Prostate gland (tissue), 2 donors: ENCODE measurements around the gene YEATS2. TPM values are rescaled to one million over a fixed set of nuclear protein-coding genes. Genes with fewer than 3 reads are reported as not detected.

Experiments
- DNase-seq: peaks from one replicate; pipeline ENCODE4 v3.0.0-alpha.2; 2019; ENCODE audit warnings: low spot score
- H3K27ac ChIP-seq, 2 donors: fragments of 200-600 bp; sonication (generic); 2 replicates each; pipeline ENCODE4 v1.5.1; 2017 to 2019
- H3K27me3 ChIP-seq: fragments of 200-600 bp; sonication (generic); replicated peaks from 2 replicates; pipeline ENCODE4 v1.5.1; 2019; ENCODE audit not compliant: insufficient read depth
- H3K36me3 ChIP-seq, 2 donors: fragments of 200-600 bp; sonication (generic); 1 replicate in 1 of 2; 2 replicates in 1 of 2; pipeline versions ENCODE4 v1.5.1 to v1.8.1; 2017 to 2019
- H3K4me1 ChIP-seq: fragments of 200-600 bp; sonication (generic); replicated peaks from 2 replicates; pipeline ENCODE4 v1.5.1; 2019
- H3K4me3 ChIP-seq, 2 donors: fragments of 200-600 bp; sonication (generic); 2 replicates each; pipeline ENCODE4 v1.5.1; 2017 to 2019
- H3K9me3 ChIP-seq: fragments of 200-600 bp; sonication (generic); 2 replicates; pipeline ENCODE4 v1.5.1; 2017
- CTCF ChIP-seq, 4 experiments: fragments of 200-600 bp in 2 of 4; fragments of 450-650 bp in 2 of 4; sonication (generic) in 2 of 4; IDR thresholded peaks; 1 replicate in 3 of 4; 2 replicates in 1 of 4; pipeline ENCODE4 v1.5.1; 2016 to 2019; ENCODE audit warnings: antibody characterized with exemption in 4 of 4, mild to moderate bottlenecking in 2 of 4, moderate library complexity in 2 of 4
- POLR2A ChIP-seq: fragments of 450-650 bp; IDR thresholded peaks from one replicate; pipeline ENCODE4 v1.6.1; 2016; ENCODE audit warnings: antibody characterized with exemption, mild to moderate bottlenecking
- POLR2AphosphoS5 ChIP-seq: sonication (generic); formaldehyde crosslinking; IDR thresholded peaks from one replicate; pipeline ENCODE4 v1.6.1; 2017; ENCODE audit warnings: antibody characterized with exemption
- WGBS: methylation state at CpG from one replicate; pipeline ENCODE4 v1.1.5; 2018; 5-methylcytosine and 5-hydroxymethylcytosine counted together
- intact Hi-C: fragments of 100-400 bp; cut with DNase I; formaldehyde crosslinking; loops from one replicate; pipeline ENCODE4 v1.14.2; 2022
- total RNA-seq, 2 donors: library from RNA; depleted of rRNA; stranded (reverse); fragments of >200 nt; gene quantifications; one replicate each; pipeline ENCODE4 v1.1.0, GENCODE V29; 2016

Gene YEATS2
- total RNA-seq, 2 donors from 2014 or later: 24.1 to 24.8 TPM

DNA sequence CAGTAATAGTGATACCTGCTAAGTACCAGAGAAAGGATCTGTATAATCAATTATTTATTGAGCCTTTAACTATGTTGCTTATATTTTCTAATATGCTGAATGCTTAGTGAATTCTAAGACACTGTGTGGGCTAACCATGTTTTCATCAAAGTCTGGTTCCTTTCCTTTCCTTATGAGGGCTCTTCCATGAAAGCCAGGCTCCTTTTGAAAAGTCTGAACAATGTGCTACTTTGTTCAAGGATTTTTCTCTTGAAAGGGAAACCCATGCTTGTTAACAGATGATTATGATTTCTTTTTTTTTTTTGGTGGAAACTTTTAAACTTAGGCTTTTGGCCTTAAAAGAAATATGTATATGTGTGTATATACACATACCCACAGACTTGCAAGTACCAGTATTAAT, 17.0 kb downstream of the YEATS2 start:
- no peaks in the 10 kb centered on the region for H3K4me1 ChIP-seq
- no peaks in the 10 kb centered on the region for H3K27me3 ChIP-seq
- H3K4me3 ChIP-seq: no peak overlapping the region
- H3K36me3 ChIP-seq: no peaks in the 10 kb centered on the region
- intact Hi-C loops: no loop called here
- H3K27ac ChIP-seq: no peak overlapping the region
- no peak for DNase-seq
- H3K9me3 ChIP-seq: no peaks in the 10 kb centered on the region
- TF ChIP-seq CTCF (IDR thresholded peaks at IDR 0.05): no peak
- TF ChIP-seq POLR2A: no peak
- no peak for TF ChIP-seq POLR2AphosphoS5

- 49% methylated on average over 3 of the region's 3 CpGs for WGBS
- intact Hi-C loops: no loop called here
- no peaks in the 10 kb centered on the region for H3K36me3 ChIP-seq
- H3K4me1 ChIP-seq: no peaks in the 10 kb centered on the region
- H3K4me3 ChIP-seq: no peak overlapping the region
- TF ChIP-seq CTCF (IDR thresholded peaks at IDR 0.05) (no peak), POLR2A (no peak), POLR2AphosphoS5 (no peak)
- H3K9me3 ChIP-seq: no peaks in the 10 kb centered on the region
- H3K27ac ChIP-seq: no peak overlapping the region
- H3K27me3 ChIP-seq: no peaks in the 10 kb centered on the region
- DNase-seq: no peak
Measured at GRCh38 chr3:183718012-183718411, 20.4 kb downstream of the YEATS2 start.

DNA sequence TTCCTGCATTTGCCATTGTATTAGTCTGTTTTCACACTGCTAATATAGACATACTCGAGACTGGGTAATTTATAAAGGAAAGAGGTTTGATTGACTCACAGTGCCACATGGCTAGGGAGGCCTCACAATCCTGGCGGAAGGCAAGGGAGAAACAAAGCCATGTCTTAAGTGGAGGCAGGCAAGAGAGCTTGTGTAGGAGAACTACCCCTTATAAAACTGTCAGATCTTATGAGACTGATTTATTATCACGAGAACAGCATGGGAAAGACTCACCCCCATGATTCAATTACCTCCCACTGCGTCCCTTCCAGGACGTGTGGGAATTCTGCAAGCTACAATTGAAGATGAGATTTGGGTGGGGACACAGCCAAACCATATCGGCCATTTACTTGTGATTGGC, 27.8 kb downstream of the YEATS2 start:
- no peak for DNase-seq
- Histone ChIP-seq H3K4me1 (no peaks in the 10 kb centered on the region), H3K27me3 (no peaks in the 10 kb centered on the region), H3K4me3 (no peak overlapping the region), H3K36me3 (no peaks in the 10 kb centered on the region), H3K27ac (no peak overlapping the region), H3K9me3 (no peaks in the 10 kb centered on the region)
- TF ChIP-seq POLR2A: no peak
- TF ChIP-seq POLR2AphosphoS5: no peak
- no peak for TF ChIP-seq CTCF (IDR thresholded peaks at IDR 0.05)
- WGBS: 48% methylated on average over 6 of the region's 6 CpGs
- intact Hi-C loops: no loop called here

GRCh38 chr3:183728204-183728603, 30.6 kb downstream of the YEATS2 start:
- intact Hi-C loops: no loop called here
- Histone ChIP-seq H3K36me3 (no peaks in the 10 kb centered on the region), H3K4me3 (no peak overlapping the region), H3K27ac (no peak overlapping the region), H3K4me1 (no peaks in the 10 kb centered on the region), H3K9me3 (no peaks in the 10 kb centered on the region), H3K27me3 (no peaks in the 10 kb centered on the region)
- no peak for DNase-seq
- 100% methylated on average over 1 of the region's 1 CpG for WGBS
- TF ChIP-seq POLR2A (no peak), POLR2AphosphoS5 (no peak), CTCF (IDR thresholded peaks at IDR 0.05) (no peak)

- H3K36me3 ChIP-seq: no peaks in the 10 kb centered on the region
- no peak for DNase-seq
- no peak for TF ChIP-seq CTCF (IDR thresholded peaks at IDR 0.05)
- TF ChIP-seq POLR2A: no peak
- TF ChIP-seq POLR2AphosphoS5: no peak
- H3K9me3 ChIP-seq: no peaks in the 10 kb centered on the region
- no peak overlapping the region for H3K27ac ChIP-seq
- no peak overlapping the region for H3K4me3 ChIP-seq
- no peaks in the 10 kb centered on the region for H3K27me3 ChIP-seq
- no peaks in the 10 kb centered on the region for H3K4me1 ChIP-seq
- intact Hi-C loops: no loop called here
- WGBS: 72% methylated on average over 2 of the region's 2 CpGs
Measured at GRCh38 chr3:183730361-183730760, 32.8 kb downstream of the YEATS2 start.
